NCI-H2227 treated with DMSO at 0.1 percent for 48 hours (cell line): ENCODE results near the gene TAF11L8.
"Not testable (repeated sequence)": the region's sequence is repeated elsewhere in the genome, so short reads cannot be mapped to it uniquely, and the experiment has no call there.

ENCODE experiments used
- DNase-seq: peaks from one replicate; lab custom pipeline; 2025; lab: John Stamatoyannopoulos, UW

Gene TAF11L8

DNA sequence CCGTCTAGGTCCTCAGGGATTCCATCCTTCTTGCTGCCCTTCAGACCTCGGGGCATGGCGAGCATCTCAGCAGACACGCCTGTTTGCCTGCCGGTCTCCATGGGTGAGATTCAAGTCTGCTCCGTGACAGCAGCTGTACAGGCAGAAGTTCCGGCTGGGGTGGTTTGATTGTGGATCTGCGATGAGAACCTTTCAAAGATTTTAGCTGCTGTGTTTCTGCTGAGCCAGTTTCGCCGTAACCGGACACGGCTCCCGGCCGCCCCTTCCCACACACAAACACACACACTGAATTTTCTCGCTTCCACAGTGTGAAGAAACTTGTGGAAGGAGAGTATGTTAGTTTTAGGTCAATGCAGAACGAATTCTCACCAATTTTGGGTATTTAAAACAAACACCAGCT is at the start of gene TAF11L8:
TAF11L8 (minus strand) TSS at position 101 of the 400 bp plus-strand sequence.
- not testable (repeated sequence) for DNase-seq

DNA sequence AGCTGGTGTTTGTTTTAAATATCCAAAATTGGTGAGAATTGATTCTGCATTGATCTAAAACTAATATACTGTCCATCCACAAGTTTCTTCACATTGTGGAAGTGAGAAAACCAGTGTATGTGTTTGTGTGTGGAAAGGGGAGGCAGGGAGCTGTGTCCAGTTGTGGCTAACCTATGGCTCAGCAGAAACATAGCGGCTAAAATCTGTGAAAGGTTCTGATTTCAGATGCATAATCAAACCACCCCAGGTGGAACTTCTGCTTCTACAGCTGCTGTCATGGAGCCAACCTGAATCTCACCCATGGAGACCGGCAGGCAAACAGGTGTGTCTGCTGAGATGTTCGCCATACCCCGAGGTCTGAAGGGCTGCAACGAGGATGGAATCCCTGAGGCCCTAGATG is 43.4 kb upstream of the TAF11L8 start, which contains the start of gene TAF11L14:
TAF11L14 (plus strand) TSS at position 301 of the 400 bp plus-strand sequence.
- no peak for DNase-seq

DNA sequence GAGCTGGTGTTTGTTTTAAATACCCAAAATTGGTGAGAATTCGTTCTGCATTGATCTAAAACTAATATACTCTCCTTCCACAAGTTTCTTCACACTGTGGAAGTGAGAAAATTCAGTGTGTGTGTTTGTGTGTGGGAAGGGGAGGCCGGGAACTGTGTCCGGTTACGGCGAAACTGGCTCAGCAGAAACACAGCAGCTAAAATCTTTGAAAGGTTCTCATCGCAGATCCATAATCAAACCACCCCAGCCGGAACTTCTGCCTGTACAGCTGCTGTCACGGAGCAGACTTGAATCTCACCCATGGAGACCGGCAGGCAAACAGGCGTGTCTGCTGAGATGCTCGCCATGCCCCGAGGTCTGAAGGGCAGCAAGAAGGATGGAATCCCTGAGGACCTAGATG is 41.0 kb upstream of the TAF11L8 start, which contains the start of gene TAF11L13:
TAF11L13 (plus strand) TSS at position 301 of the 400 bp plus-strand sequence.
- not testable (repeated sequence) for DNase-seq

DNA sequence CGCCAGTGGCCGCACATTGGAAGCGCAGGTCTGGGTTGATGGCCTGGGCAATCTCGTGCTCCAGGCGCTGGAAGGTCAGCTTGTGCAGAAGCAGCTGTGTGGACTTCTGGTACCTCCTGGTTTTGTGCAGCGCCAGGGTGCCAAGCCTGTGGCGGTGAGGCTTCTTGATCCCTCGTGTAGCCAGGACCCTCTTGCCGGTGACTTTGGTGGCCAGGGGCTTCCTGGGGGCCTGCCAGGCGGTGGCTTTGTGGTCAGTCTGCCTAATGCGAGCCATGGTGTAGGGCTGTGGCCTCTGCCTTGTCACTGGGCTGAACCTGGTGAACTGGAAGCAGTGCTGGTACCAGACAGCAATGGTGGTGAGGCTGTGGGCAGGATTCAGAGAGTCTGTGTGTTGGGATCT is 34.9 kb upstream of the TAF11L8 start:
- DNase-seq: no peak

- DNase-seq: no peak
These were observed 29.9 kb upstream of the TAF11L8 start for GRCh38 chr5:17620627-17621026.

- no peak for DNase-seq
These were observed 28.6 kb upstream of the TAF11L8 start for GRCh38 chr5:17619354-17619753.

- no peak for DNase-seq
These were observed 24.3 kb upstream of the TAF11L8 start for GRCh38 chr5:17614872-17615605.

DNA sequence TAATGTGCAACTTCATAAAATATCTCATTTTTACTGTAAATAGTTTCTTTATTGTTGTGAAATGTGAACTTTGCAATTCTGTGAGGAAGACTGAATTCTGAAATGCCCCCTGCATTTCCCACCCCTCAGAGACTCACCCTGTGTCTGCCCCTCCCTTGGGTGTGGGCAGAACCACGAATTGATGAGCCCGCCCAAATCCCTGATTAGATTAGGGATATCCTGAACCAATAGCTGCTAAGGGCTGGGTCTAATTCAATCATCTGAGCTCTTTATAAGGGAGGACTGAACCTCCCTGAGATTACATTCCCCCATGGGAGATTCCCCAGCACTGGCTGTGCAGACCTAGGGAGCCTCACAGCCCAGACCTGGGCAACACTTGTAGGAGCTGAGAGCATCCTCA is 19.3 kb upstream of the TAF11L8 start, which contains the start of gene TAF11L12:
TAF11L12 (plus strand) TSS at position 301 of the 400 bp plus-strand sequence.
- DNase-seq: not testable (repeated sequence)

GRCh38 chr5:17607461-17607860 is 16.7 kb upstream of the TAF11L8 start:
- DNase-seq: not testable (repeated sequence)

DNA sequence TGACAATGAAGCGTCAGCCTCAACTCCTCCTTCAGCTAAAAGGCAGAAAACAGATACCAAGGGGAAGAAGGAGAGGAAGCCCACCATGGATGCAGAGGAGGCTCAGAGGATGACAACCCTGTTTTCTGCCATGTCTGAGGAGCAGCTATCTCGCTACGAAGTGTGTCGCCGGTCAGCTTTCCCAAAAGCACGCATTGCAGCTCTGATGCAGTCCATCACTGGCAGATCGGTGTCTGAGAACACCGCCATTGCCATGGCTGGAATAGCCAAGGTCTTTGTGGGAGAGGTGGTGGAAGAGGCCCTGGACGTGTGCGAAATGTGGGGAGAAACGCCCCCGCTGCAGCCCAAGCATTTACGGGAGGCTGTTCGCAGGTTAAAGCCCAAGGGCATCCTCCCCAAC is 14.2 kb upstream of the TAF11L8 start:
- no peak for DNase-seq

- DNase-seq: not testable (repeated sequence)
These were observed 13.1 kb upstream of the TAF11L8 start, which contains the start of gene TAF11L11 for GRCh38 chr5:17603880-17604279. TAF11L11 (plus strand) TSS chr5:17604183.

DNA sequence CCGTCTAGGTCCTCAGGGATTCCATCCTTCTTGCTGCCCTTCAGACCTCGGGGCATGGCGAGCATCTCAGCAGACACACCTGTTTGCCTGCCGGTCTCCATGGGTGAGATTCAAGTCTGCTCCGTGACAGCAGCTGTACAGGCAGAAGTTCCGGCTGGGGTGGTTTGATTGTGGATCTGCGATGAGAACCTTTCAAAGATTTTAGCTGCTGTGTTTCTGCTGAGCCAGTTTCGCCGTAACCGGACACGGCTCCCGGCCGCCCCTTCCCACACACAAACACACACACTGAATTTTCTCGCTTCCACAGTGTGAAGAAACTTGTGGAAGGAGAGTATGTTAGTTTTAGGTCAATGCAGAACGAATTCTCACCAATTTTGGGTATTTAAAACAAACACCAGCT is 7.0 kb upstream of the TAF11L8 start, which contains the start of gene TAF11L10:
TAF11L10 (minus strand) TSS at position 101 of the 400 bp plus-strand sequence.
- not testable (repeated sequence) for DNase-seq

GRCh38 chr5:17594255-17594654 is 3.5 kb upstream of the TAF11L8 start, which contains the start of gene TAF11L9:
TAF11L9 (minus strand) TSS chr5:17594394.
- DNase-seq: not testable (repeated sequence)

DNA sequence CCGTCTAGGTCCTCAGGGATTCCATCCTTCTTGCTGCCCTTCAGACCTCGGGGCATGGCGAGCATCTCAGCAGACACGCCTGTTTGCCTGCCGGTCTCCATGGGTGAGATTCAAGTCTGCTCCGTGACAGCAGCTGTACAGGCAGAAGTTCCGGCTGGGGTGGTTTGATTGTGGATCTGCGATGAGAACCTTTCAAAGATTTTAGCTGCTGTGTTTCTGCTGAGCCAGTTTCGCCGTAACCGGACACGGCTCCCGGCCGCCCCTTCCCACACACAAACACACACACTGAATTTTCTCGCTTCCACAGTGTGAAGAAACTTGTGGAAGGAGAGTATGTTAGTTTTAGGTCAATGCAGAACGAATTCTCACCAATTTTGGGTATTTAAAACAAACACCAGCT is 5.1 kb downstream of the TAF11L8 start, which contains the start of gene TAF11L7:
TAF11L7 (minus strand) TSS at position 101 of the 400 bp plus-strand sequence.
- not testable (repeated sequence) for DNase-seq
